C4-2B (cell line): ENCODE results near the gene PPHLN1.

Source experiments
- CTCF ChIP-seq: fragments of 450-650 bp; conservative IDR thresholded peaks from 2 replicates; pipeline ENCODE4 v1.5.1; 2017; ENCODE audit warnings: mild to moderate bottlenecking
- ZFX ChIP-seq: fragments of 450-650 bp; IDR thresholded peaks from 2 replicates; pipeline ENCODE4 v1.6.1; 2017

DNA sequence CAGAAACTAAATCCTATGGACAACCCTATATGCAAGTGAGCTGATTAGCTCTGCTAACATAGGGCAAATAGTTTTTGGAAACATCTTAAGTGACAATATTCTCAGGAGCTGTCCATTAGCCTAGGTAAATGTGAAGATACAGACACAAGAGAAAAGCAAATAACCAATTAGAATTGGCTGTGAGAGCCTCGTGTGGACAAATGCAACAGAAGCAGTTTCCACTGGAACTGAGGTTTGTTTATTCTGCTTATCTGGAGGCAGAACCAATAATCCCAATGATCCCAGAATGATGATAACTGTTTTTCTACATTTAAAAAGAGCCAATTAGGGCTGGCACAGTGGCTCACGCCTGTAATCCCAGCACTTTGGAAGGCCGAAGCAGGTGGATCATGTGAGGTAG lies 44.7 kb upstream of the PPHLN1 start:
- TF ChIP-seq CTCF: no peak
- no peak for TF ChIP-seq ZFX
